ENCODE measurements around the gene DTD1. TPM values are rescaled to one million over a fixed set of nuclear protein-coding genes. Genes with fewer than 3 reads are reported as not detected.

DTD1 gene
- total and polyA plus RNA-seq, 2 of the 13 experiments (the other 11 are each of a cell fraction or from before 2014, with no cell fraction given): 41.2 to 79.3 TPM

- TF ChIP-seq MIER2 (CRISPR knock-in tag; IDR thresholded peaks at IDR 0.05) (no peak), SIX1 (CRISPR knock-in tag; IDR thresholded peaks at IDR 0.05; ENCODE audit: borderline replicate concordance) (peak; percentile 14; the same call in 1 of the 2 replicates), HMGA1 (CRISPR knock-in tag; conservative IDR thresholded peaks at IDR 0.05) (no peak), ZNF589 (CRISPR knock-in tag; conservative IDR thresholded peaks at IDR 0.05) (0 out of 2 replicates have a peak, but pooled peaks have one; percentile 85), ZBTB43 (CRISPR knock-in tag; conservative IDR thresholded peaks at IDR 0.05) (peak; percentile 91), CERS6 (CRISPR knock-in tag; IDR thresholded peaks at IDR 0.05) (peak; percentile 64; the same call in 1 of the 2 replicates), MXD3 (CRISPR knock-in tag; IDR thresholded peaks at IDR 0.05) (peak; percentile 94), ZNF513 (CRISPR knock-in tag; conservative IDR thresholded peaks at IDR 0.05) (no peak; the same call in 1 of the 2 replicates), AKAP8 (CRISPR knock-in tag; IDR thresholded peaks at IDR 0.05) (peak; percentile 82; the same call in 1 of the 2 replicates), ZNF121 (CRISPR knock-in tag; IDR thresholded peaks at IDR 0.05) (no peak), BRF2 (CRISPR knock-in tag; IDR thresholded peaks at IDR 0.05) (peak; percentile 42), ZEB1 (IDR thresholded peaks at IDR 0.05; ENCODE audit: insufficient replicate concordance, low read depth) (peak; percentile 86), HOXA7 (CRISPR knock-in tag; IDR thresholded peaks at IDR 0.05) (no peak), GZF1 (CRISPR knock-in tag; IDR thresholded peaks at IDR 0.05) (peak; percentile 85)
- TF ChIP-seq, protein P1, sequence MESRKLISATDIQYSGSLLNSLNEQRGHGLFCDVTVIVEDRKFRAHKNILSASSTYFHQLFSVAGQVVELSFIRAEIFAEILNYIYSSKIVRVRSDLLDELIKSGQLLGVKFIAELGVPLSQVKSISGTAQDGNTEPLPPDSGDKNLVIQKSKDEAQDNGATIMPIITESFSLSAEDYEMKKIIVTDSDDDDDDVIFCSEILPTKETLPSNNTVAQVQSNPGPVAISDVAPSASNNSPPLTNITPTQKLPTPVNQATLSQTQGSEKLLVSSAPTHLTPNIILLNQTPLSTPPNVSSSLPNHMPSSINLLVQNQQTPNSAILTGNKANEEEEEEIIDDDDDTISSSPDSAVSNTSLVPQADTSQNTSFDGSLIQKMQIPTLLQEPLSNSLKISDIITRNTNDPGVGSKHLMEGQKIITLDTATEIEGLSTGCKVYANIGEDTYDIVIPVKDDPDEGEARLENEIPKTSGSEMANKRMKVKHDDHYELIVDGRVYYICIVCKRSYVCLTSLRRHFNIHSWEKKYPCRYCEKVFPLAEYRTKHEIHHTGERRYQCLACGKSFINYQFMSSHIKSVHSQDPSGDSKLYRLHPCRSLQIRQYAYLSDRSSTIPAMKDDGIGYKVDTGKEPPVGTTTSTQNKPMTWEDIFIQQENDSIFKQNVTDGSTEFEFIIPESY (CRISPR knock-in tag; IDR thresholded peaks at IDR 0.05): peak; percentile 52; the same call in 1 of the 2 replicates
- TF ChIP-seq, protein P2, sequence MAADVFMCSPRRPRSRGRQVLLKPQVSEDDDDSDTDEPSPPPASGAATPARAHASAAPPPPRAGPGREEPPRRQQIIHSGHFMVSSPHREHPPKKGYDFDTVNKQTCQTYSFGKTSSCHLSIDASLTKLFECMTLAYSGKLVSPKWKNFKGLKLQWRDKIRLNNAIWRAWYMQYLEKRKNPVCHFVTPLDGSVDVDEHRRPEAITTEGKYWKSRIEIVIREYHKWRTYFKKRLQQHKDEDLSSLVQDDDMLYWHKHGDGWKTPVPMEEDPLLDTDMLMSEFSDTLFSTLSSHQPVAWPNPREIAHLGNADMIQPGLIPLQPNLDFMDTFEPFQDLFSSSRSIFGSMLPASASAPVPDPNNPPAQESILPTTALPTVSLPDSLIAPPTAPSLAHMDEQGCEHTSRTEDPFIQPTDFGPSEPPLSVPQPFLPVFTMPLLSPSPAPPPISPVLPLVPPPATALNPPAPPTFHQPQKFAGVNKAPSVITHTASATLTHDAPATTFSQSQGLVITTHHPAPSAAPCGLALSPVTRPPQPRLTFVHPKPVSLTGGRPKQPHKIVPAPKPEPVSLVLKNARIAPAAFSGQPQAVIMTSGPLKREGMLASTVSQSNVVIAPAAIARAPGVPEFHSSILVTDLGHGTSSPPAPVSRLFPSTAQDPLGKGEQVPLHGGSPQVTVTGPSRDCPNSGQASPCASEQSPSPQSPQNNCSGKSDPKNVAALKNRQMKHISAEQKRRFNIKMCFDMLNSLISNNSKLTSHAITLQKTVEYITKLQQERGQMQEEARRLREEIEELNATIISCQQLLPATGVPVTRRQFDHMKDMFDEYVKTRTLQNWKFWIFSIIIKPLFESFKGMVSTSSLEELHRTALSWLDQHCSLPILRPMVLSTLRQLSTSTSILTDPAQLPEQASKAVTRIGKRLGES (CRISPR knock-in tag; IDR thresholded peaks at IDR 0.05; ENCODE audit: borderline replicate concordance): peak; percentile 86
Observed at GRCh38 chr20:18566892-18567738, 20.7 kb upstream of the DTD1 start, which contains the start of gene SMIM26 (continued).
